Fibroblast of skin of right quadriceps (primary cell): ENCODE data around the gene LRP1B.
A peak's percentile ranks its signal among the peaks of the same experiment; 100 is the strongest.

Source experiments
- DNase-seq: peaks from one replicate; pipeline ENCODE4 v3.0.0-alpha.2; 2013

LRP1B gene

GRCh38 chr2:141062031-141062430, 1068.8 kb downstream of the LRP1B start:
- DNase-seq = no peak

GRCh38 chr2:141058556-141058955, 1072.3 kb downstream of the LRP1B start:
- DNase-seq = no peak

GRCh38 chr2:141055531-141055930, 1075.3 kb downstream of the LRP1B start:
- peak; percentile 85 for DNase-seq

GRCh38 chr2:141048951-141049350, 1081.9 kb downstream of the LRP1B start:
- DNase-seq = no peak

GRCh38 chr2:141041281-141041680, 1089.5 kb downstream of the LRP1B start:
- no peak for DNase-seq

- no peak for DNase-seq
These were observed 1092.5 kb downstream of the LRP1B start for GRCh38 chr2:141038341-141038740.

GRCh38 chr2:141037361-141037760, 1093.5 kb downstream of the LRP1B start:
- DNase-seq = no peak

GRCh38 chr2:141035846-141036420, 1094.9 kb downstream of the LRP1B start:
- DNase-seq = no peak

GRCh38 chr2:141029428-141030078, 1101.3 kb downstream of the LRP1B start:
- no peak for DNase-seq

- DNase-seq = no peak
These were observed 1103.6 kb downstream of the LRP1B start for GRCh38 chr2:141027221-141027620.

GRCh38 chr2:141021611-141022010, 1109.2 kb downstream of the LRP1B start:
- no peak for DNase-seq

- peak; percentile 83 for DNase-seq
These were observed 1109.7 kb downstream of the LRP1B start for GRCh38 chr2:141021109-141021508.

GRCh38 chr2:141020346-141020745, 1110.5 kb downstream of the LRP1B start:
- peak; percentile 6 for DNase-seq

- DNase-seq = no peak
These were observed 1115.3 kb downstream of the LRP1B start for GRCh38 chr2:141015341-141016047.

GRCh38 chr2:141003967-141004657, 1126.7 kb downstream of the LRP1B start:
- no peak for DNase-seq

- DNase-seq = no peak
These were observed 1129.1 kb downstream of the LRP1B start for GRCh38 chr2:141001750-141002149.

- no peak for DNase-seq
These were observed 1132.2 kb downstream of the LRP1B start for GRCh38 chr2:140998577-140998976.

- DNase-seq = peak; percentile 30
These were observed 1132.8 kb downstream of the LRP1B start for GRCh38 chr2:140998017-140998416.

- no peak for DNase-seq
These were observed 1136.0 kb downstream of the LRP1B start for GRCh38 chr2:140994856-140995255.

- DNase-seq = peak; percentile 87
These were observed 1140.4 kb downstream of the LRP1B start for GRCh38 chr2:140990416-140990815.

- DNase-seq = peak; percentile 35
These were observed 1142.2 kb downstream of the LRP1B start for GRCh38 chr2:140988597-140988996.

- no peak for DNase-seq
These were observed 1144.4 kb downstream of the LRP1B start for GRCh38 chr2:140986456-140986855.

- DNase-seq = peak; percentile 41
These were observed 1155.6 kb downstream of the LRP1B start for GRCh38 chr2:140975237-140975636.

- no peak for DNase-seq
These were observed 1158.1 kb downstream of the LRP1B start for GRCh38 chr2:140972724-140973123.
